HepG2 (cell line): Measurements from ENCODE around the gene HES1. TPM values are rescaled to one million over a fixed set of nuclear protein-coding genes. Genes with fewer than 3 reads are reported as not detected.

Experiments
- AHDC1 ChIP-seq: sonication (generic); formaldehyde crosslinking; IDR thresholded peaks from 2 replicates; pipeline ENCODE4 v1.5.1; 2020; ENCODE audit warnings: mild to moderate bottlenecking, missing genetic modification reagents, borderline replicate concordance
- FOXM1 ChIP-seq: sonication (generic); formaldehyde crosslinking; IDR thresholded peaks from 2 replicates; pipeline ENCODE4 v1.5.0; 2020; ENCODE audit warnings: missing genetic modification reagents
- FOXO1 ChIP-seq: sonication (generic); formaldehyde crosslinking; IDR thresholded peaks from 2 replicates; pipeline ENCODE4 v1.4.0; 2020; ENCODE audit warnings: missing genetic modification reagents
- HDAC1 ChIP-seq: sonication (generic); formaldehyde crosslinking; IDR thresholded peaks from 2 replicates; pipeline ENCODE4 v1.5.1; 2020; ENCODE audit warnings: mild to moderate bottlenecking, missing genetic modification reagents
- PAWR ChIP-seq: sonication (generic); formaldehyde crosslinking; IDR thresholded peaks from 2 replicates; pipeline ENCODE4 v1.4.0; 2020; ENCODE audit warnings: missing genetic modification reagents, mild to moderate bottlenecking, borderline replicate concordance
- SCMH1 ChIP-seq: sonication (generic); formaldehyde crosslinking; IDR thresholded peaks from 2 replicates; pipeline ENCODE4 v1.9.0; 2021; ENCODE audit warnings: missing genetic modification reagents, mild to moderate bottlenecking, borderline replicate concordance
- SMARCC2 ChIP-seq: fragments of 450-650 bp; IDR thresholded peaks from 2 replicates; pipeline ENCODE4 v1.6.1; 2017; ENCODE audit warnings: antibody characterized with exemption, mild to moderate bottlenecking
- polyA plus RNA-seq, 8 experiments: library from polyadenylated mRNA; depleted of rRNA in 3 of 8; stranded (reverse) in 7 of 8; unstranded in 1 of 8; fragments of >200 nt; fragmentation: Illumina TruSeq in 4 of 8; extraction: Trizol in 4 of 8; gene quantifications; 2 replicates each; pipeline versions ENCODE4 v1.2.1 to v1.2.3, GENCODE V29; 2011 to 2016; ENCODE audit warnings: low read depth in 4 of 8, missing spikeins in 1 of 8, mixed read lengths in 1 of 8; ENCODE audit not compliant: insufficient read depth in 1 of 8
- total RNA-seq, 5 experiments: library from RNA; depleted of rRNA; stranded (reverse); fragments of >200 nt; fragmentation: Illumina TruSeq; extraction: Trizol; gene quantifications; 2 replicates each; pipeline ENCODE4 v1.2.3, GENCODE V29; 2016; ENCODE audit warnings: low read depth in 1 of 5
- TF ChIP-seq, protein P1 (sequence below): sonication (generic); formaldehyde crosslinking; IDR thresholded peaks from 2 replicates; pipeline ENCODE4 v1.4.0; 2020; ENCODE audit warnings: missing genetic modification reagents
- TF ChIP-seq, protein P2 (sequence below), 2 experiments: IDR thresholded peaks; 2 replicates each; pipeline ENCODE4 v1.6.1; 2011 to 2012; ENCODE audit warnings: low read length in 2 of 2, borderline replicate concordance in 1 of 2, low read depth in 1 of 2, mild to moderate bottlenecking in 1 of 2, moderate library complexity in 1 of 2
- TF ChIP-seq, protein P3 (sequence below): sonication (generic); formaldehyde crosslinking; IDR thresholded peaks from 2 replicates; pipeline ENCODE4 v1.5.1; 2020; ENCODE audit warnings: mild to moderate bottlenecking, missing genetic modification reagents, moderate library complexity

The HES1 gene
- total and polyA plus RNA-seq, 2 of the 13 experiments (the other 11 are each of a cell fraction or from before 2014, with no cell fraction given), result 15.4 to 19.8 TPM

DNA sequence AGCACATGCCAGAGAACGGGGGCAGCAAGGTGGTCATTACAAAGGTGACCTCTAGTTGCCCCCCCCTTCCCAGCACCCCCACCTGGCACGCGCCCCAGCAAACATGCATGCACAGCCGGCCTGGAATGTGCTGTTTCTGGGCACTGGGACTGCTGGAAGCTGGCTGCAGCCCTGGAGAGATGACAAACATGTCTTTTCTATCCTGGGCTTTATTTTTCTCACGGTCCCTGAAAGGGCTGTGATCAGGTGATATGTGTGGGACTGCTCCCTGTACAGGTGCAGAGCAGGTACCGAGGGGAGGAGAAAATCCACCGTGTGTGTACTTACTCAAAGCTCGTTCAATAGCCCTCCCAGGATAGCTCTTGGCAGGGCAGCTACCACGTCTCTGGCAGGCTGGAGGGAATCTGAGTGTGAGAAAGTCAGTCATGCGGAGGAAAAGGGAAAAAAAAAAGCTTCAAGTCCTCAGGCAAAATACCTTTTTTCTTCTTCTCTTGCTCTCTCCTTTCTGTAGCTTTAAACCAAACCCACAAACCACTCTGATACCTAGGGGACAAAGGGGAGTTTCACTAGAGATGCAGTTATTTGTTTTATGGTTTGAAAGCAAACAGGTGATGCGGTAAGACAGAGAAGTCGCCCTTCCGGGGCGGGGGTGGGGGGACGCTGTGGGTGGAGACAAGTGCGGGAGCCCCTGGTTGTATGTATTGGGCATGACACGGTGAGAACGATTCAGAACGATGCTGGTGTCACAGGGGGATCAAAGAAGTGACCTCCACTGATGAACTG, 5.0 kb upstream of the HES1 start (continued):
- TF ChIP-seq, protein P1, sequence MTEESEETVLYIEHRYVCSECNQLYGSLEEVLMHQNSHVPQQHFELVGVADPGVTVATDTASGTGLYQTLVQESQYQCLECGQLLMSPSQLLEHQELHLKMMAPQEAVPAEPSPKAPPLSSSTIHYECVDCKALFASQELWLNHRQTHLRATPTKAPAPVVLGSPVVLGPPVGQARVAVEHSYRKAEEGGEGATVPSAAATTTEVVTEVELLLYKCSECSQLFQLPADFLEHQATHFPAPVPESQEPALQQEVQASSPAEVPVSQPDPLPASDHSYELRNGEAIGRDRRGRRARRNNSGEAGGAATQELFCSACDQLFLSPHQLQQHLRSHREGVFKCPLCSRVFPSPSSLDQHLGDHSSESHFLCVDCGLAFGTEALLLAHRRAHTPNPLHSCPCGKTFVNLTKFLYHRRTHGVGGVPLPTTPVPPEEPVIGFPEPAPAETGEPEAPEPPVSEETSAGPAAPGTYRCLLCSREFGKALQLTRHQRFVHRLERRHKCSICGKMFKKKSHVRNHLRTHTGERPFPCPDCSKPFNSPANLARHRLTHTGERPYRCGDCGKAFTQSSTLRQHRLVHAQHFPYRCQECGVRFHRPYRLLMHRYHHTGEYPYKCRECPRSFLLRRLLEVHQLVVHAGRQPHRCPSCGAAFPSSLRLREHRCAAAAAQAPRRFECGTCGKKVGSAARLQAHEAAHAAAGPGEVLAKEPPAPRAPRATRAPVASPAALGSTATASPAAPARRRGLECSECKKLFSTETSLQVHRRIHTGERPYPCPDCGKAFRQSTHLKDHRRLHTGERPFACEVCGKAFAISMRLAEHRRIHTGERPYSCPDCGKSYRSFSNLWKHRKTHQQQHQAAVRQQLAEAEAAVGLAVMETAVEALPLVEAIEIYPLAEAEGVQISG, result peak; percentile 52; the same call in 1 of the 2 replicates
- TF ChIP-seq SMARCC2 (no peak), FOXO1 (CRISPR knock-in tag) (0 out of 2 replicates have a peak, but pooled peaks have one; percentile 44), PAWR (CRISPR knock-in tag) (no peak), HDAC1 (CRISPR knock-in tag) (peak; percentile 76), SCMH1 (CRISPR knock-in tag) (no peak), FOXM1 (CRISPR knock-in tag) (no peak), AHDC1 (CRISPR knock-in tag) (peak; percentile 81; the same call in 1 of the 2 replicates)
- TF ChIP-seq, protein P2, sequence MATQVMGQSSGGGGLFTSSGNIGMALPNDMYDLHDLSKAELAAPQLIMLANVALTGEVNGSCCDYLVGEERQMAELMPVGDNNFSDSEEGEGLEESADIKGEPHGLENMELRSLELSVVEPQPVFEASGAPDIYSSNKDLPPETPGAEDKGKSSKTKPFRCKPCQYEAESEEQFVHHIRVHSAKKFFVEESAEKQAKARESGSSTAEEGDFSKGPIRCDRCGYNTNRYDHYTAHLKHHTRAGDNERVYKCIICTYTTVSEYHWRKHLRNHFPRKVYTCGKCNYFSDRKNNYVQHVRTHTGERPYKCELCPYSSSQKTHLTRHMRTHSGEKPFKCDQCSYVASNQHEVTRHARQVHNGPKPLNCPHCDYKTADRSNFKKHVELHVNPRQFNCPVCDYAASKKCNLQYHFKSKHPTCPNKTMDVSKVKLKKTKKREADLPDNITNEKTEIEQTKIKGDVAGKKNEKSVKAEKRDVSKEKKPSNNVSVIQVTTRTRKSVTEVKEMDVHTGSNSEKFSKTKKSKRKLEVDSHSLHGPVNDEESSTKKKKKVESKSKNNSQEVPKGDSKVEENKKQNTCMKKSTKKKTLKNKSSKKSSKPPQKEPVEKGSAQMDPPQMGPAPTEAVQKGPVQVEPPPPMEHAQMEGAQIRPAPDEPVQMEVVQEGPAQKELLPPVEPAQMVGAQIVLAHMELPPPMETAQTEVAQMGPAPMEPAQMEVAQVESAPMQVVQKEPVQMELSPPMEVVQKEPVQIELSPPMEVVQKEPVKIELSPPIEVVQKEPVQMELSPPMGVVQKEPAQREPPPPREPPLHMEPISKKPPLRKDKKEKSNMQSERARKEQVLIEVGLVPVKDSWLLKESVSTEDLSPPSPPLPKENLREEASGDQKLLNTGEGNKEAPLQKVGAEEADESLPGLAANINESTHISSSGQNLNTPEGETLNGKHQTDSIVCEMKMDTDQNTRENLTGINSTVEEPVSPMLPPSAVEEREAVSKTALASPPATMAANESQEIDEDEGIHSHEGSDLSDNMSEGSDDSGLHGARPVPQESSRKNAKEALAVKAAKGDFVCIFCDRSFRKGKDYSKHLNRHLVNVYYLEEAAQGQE (IDR thresholded peaks at IDR 0.05; ENCODE audit: borderline replicate concordance in 1 of 2, low read depth in 1 of 2, low read length in 2 of 2), result 0 out of 4 replicates have a peak, but pooled peaks of 1 of the 2 experiments have one; percentile 29
- TF ChIP-seq, protein P3, sequence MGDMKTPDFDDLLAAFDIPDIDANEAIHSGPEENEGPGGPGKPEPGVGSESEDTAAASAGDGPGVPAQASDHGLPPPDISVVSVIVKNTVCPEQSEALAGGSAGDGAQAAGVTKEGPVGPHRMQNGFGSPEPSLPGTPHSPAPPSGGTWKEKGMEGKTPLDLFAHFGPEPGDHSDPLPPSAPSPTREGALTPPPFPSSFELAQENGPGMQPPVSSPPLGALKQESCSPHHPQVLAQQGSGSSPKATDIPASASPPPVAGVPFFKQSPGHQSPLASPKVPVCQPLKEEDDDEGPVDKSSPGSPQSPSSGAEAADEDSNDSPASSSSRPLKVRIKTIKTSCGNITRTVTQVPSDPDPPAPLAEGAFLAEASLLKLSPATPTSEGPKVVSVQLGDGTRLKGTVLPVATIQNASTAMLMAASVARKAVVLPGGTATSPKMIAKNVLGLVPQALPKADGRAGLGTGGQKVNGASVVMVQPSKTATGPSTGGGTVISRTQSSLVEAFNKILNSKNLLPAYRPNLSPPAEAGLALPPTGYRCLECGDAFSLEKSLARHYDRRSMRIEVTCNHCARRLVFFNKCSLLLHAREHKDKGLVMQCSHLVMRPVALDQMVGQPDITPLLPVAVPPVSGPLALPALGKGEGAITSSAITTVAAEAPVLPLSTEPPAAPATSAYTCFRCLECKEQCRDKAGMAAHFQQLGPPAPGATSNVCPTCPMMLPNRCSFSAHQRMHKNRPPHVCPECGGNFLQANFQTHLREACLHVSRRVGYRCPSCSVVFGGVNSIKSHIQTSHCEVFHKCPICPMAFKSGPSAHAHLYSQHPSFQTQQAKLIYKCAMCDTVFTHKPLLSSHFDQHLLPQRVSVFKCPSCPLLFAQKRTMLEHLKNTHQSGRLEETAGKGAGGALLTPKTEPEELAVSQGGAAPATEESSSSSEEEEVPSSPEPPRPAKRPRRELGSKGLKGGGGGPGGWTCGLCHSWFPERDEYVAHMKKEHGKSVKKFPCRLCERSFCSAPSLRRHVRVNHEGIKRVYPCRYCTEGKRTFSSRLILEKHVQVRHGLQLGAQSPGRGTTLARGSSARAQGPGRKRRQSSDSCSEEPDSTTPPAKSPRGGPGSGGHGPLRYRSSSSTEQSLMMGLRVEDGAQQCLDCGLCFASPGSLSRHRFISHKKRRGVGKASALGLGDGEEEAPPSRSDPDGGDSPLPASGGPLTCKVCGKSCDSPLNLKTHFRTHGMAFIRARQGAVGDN (CRISPR knock-in tag), result peak; percentile 48
